ENCODE results near the gene SLC6A5.
"Not testable (repeated sequence)": the region's sequence is repeated elsewhere in the genome, so short reads cannot be mapped to it uniquely, and the experiment has no call there.

The SLC6A5 gene

GRCh38 chr11:20599221-20600019 is at the start of gene SLC6A5:
TSS of gene SLC6A5 (plus strand) at chr11:20599608. CDS start at chr11:20599673, 65 bp downstream.
- DNase-seq = peak; percentile 75

DNA sequence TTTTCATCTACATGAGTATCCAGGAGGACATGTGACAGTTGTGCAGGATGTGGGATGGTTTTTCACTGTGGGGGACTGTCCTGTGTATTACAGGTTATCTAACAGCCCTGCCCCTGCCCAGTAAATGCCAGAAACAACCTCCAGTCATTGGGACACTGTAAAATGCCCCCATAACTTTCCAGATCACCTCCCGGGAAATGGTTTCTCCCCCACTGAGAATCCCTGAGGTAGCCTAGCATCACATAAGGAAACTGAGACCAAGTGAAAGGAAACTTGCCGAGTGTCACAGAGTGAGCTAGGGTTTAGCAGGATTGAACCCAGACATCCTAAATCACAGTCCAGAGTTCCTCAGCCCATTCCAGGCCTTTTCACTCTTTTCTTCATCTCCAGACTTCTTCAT is 48.3 kb upstream of the SLC6A5 start:
- DNase-seq = no peak

- no peak for DNase-seq
These were observed 43.6 kb upstream of the SLC6A5 start for GRCh38 chr11:20555783-20556182.

GRCh38 chr11:20556396-20556795 is 43.0 kb upstream of the SLC6A5 start:
- DNase-seq = not testable (repeated sequence)

- no peak for DNase-seq
These were observed 40.7 kb upstream of the SLC6A5 start for GRCh38 chr11:20558741-20559140.

DNA sequence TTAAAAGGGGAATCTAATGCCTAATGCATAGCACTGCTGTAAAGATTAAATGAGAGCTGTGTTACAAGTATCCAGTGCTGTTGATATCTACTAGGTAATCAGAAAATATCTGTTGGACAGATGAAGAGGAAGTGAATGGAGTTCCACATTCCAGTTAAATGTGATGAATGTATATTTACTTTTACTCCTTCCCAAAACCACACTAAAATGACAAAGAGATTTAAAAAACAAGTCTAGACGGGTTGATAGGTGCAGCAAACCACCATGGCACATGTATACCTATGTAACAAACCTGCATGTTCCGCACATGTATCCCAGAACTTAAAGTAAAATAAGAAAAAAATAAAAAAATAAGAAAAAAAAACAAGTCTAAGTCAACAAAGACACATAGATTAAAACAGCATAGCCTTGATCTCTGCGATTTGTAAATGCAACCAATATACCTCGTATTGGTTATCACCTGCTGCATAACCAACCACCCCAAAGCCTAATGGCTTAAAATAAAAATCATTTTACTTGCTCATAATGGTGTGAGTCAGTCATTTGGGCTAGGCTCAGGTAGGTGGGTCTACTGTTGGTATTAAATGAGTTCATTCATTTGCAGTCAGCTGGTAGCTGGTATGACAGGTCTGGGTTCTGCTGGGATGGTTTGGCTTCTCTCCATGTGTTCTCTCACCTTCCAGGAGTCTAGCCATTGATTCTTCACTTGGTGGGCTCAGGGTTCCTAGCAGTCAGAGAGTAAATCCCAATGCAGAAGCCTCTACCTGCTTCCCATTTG is 39.7 kb upstream of the SLC6A5 start:
- no peak for DNase-seq

DNA sequence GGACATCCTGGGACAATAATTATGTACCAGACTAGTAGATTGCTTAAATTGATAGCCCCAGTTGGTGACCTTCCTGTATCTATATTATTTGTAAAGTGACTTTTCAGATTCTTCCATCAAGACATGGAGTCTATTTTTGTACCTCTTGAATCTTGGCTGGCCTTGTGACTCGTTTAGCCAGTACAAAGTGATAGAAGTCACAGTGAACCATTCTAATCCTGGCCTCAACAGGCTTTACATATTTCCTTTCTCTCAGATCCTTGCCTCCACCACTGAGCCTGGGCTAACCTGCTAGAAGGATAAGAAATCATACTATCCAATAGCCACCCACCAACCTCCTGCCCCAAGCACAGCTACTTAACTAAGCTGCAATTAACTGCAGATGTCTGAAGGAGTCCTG is 37.5 kb upstream of the SLC6A5 start:
- no peak for DNase-seq

- DNase-seq = no peak
These were observed 35.5 kb upstream of the SLC6A5 start for GRCh38 chr11:20563866-20564265.

DNA sequence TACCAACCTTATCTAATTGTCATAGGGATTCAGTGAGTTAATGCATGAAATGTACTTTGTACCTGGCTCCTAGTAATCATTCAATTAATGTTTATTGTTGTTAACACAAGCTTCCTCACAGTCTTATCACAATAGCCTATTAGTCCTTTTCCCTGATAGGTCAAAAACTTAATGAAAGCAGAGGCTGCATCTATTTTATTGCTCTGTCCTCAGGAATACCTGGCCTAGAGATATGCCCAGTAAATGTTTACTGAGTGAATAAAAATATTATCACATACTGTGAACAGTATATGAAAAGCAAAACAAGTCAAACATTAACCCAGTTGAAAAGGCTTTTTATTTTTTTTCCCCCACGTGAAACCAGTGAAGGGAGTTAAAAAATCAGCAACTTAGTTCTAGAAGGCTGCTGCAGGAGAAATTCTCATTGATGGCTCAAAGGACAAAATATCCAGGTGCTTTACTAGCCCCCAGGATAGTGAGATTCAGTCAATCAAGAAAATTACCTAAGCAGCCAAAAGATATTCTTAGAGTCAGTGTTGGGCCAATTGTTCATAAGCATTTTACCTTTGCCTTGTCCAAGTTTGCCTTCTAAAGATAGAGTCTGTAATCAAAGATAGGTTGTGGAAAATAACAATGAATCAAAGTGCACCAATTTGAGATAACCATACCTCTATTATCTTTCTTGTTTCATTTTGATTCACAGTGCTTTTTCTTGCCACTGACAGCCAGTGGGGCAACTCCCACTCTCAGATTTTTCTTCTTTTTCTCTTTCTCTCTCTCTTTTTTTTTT is 34.4 kb upstream of the SLC6A5 start:
- no peak for DNase-seq

DNA sequence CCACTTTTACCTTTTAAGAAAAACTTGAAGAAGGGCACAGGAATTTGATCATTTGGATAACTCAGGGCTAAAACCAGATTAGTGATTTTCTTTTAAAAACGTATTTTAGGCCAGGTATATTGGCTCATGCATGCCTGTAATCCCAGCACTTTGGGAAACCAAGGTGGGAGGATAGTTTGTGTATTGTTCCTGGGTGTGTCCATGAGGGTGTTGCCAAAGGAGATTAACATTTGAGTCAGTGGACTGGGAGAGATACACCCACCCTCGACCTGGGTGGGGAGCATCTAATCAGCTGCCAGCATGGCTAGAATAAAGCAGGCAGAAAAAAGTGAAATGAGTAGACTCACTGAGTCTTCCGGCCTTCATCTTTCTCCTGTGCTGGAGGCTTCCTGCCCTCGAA is 33.3 kb upstream of the SLC6A5 start:
- DNase-seq = not testable (repeated sequence)

DNA sequence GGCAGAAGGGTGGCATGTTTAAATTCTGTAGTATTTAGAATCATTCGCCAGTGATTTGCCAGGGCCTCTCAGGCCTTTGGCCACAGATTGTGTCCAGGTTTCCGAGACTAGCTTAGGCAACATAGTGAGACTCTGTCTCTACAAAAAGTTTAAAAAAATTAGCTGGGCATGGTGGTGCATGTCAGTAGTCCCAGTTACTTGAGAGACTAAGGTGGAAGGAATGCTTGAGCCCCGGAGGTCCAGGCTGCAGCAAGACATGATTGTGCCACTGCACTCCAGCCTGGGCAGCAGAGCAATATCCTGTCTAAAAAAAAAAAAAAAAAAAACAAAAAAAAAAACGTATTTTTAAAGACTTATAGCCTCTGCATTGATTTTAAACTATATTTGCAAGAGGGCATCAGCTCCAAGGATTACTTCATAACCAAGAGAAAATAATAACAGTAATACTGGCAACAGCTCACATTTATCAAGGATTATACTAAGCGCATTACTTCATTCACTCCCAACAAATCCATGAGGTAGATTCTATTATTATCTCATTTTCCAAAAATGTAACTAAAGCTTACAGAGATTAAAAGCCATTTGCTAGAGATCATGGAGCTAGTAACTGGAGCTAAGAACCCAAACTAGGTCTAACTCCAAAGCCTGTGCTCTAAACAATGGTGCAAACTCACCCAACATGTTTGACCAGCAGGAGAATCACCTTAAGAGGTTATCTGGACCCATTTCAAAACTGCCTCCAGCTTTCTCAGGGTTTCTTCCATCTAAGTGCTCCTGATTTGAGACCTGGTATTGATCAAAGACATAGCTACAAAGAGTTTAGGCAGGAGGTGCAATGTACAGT is 32.6 kb upstream of the SLC6A5 start:
- DNase-seq = no peak

- DNase-seq = not testable (repeated sequence)
These were observed 19.7 kb upstream of the SLC6A5 start for GRCh38 chr11:20579725-20580124.

- DNase-seq = no peak
These were observed 16.2 kb upstream of the SLC6A5 start for GRCh38 chr11:20583201-20583600.

DNA sequence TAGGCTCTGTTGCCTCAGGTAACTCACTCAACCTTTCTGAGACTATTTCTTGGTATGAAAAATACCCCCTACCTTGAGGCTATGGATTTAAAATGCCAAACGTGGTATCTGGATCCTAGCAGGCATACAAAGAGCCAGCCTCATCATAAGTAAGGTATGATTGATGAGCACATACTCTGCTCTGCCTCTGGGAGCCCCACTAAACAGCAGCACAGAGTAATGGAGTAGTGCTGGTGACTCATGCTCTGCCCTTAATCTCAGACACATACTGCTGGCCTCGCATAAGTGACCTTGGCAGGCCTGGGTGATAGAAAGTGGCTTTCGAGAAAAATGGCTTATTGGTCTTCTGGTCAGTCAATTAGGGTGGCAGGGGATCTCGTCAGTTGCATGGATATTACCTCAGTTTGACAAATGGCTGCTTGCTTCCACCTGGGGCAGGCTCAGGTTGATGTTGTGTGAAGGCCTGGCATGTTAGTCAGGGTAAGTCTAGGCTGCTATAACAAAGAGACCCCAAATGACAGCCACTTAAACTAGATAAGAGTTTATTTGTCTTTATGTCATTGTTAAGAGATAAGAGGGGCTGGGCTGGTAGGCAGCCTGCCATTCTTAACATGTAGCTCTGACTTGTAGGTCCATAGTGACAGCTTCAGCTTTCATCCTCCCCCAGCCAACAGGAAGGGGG is 15.2 kb upstream of the SLC6A5 start:
- DNase-seq = no peak

DNA sequence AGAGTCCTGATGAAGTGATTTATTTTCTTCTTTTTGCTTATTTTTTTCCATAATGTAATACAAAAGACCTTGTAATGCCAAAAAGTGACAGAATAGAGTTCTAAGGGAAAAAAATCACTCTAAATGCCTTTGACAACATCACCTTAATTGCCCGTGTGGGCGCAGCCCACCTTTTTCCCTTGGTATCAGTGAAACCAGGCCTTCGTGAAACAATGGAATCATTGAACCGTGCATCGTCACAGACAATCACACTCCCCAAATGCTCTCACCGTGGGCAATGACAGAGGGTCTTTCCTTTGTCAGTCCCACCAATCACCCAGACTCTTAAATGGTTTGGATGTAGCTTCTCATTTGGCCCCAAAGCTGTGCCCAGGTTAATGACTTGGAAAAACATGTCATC is 9.6 kb upstream of the SLC6A5 start:
- no peak for DNase-seq

DNA sequence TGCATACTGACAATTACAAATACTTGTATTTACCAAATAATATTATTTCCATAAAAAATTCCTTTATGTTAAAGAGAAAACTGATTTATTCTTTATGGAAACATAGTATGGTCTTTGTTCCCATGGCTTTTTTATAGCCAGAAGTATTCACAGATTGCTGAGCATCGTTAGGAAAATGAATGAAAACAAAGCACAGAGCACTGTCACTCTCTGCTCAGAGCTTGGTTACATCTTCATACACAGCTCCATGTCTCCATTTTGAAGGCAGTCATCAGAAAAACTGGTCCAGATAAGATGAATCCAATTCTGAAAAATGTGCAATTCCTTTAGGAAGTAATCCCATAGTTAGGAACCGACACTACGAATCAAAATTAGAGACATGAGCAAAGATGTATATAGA is 9.0 kb upstream of the SLC6A5 start:
- no peak for DNase-seq

DNA sequence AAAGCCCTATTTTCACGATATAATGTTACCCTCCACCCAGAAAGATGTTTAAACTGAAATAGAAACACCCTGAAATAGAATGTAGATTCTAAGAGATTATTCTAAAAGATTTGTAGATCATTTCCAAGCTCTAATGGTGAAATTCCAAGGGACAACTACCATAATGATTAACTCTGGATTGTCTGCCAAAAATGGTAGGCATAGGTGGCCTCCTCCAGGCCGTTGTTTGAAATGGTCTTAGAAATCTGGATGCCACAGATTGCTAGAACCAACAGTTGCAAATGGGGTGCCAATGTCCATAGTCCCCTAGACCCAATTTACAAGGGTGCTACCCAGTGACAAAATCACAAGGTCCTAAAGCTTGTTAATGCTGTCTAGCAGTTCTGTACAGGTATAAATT is 6.7 kb upstream of the SLC6A5 start:
- no peak for DNase-seq

DNA sequence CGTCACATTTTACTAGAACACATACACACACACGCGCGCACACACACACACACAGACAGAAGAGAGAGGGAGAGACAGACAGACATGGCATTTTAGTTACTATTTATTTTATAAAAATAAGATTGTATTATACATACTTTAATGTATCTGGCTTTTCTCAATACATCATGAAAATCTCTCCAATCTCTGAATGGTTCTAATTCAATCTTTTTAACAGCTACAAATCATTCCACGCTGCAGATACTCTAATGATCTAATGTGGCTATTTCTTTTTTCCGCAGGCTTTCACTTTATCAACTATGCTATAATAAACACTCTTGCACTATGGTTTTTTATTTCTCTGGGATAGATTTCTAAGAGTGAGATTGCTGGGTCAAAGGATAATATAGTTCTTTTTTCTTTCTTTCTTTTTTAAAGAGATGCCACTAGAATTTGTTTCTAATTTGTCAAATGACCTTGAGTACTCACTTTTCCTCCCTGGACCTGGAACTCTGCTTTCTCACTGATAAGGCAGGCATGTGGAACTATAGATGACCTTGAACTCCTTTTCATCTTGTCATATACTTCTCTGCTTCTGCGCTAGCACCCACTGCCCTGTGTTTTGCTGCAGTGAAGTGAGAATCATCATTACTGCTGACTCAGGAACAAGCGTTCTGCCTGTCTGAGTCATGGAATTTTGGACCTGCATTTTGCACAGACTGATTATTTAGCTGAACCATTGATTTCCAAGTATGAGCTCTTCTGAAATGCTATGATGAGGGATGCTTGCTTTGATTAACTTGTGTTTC is 4.9 kb upstream of the SLC6A5 start:
- no peak for DNase-seq

DNA sequence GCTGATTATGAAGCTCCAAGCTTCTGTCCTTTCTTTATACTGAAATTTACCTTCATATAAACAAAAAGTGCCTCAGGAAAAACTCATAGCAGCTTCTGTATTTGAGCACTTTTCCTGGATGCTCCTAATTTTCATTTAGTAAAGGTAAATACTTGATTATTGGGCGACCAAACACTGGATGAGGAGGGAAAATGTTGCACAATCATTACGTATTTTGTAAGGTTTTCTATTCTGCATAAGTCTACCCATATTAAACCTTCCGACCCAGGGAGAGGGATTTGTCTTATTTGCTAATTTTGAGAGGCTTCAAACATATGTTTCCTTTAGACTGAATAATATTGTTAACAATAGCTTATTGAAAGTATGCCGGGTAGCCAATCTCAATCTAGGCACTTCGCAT is 4.3 kb upstream of the SLC6A5 start:
- DNase-seq = no peak

DNA sequence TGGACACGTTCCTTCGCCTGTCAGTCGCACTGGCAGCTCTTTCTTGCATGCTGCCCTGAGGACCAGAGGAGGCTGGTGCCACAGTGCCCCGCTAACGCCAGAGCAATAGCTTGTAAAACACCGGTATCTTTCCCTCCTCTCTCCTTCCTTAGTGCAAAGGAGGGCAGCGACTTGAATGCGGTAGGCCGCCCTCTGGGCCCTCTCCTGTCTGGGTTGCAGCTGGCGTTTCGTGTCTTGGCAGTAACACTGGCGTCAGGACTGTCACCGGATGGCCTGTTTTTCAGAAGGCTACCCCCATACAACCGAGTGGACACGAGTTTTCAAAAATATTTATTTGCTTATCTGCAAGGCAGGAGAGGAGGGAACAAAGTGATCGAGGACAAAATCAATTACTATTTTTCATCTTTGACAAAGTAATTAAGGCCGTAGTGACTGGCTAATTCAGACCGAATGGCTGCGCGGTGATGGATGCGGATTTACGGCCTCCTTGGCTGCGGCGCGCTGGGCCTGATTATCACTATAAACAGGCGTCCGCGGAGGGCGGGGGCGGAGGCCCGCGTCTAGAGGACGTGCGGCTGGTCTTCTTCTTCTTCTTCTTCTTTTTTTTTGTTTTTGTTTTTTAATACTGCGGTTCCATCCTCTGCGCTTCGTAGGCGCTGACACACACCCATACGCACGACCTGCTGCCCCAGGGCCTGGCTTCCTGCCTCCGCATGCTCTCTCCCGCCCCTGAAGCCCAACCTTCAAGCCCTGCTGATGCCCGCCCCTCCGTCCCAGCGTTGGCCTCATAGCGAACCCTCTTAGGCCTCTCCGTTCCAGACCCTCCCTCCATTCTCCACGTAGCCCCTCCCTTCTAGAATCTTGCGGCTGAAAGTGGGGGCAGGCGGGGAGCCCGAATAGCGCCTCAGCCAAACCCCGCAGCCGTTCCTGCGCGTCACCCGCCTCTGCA is 2.9 kb upstream of the SLC6A5 start:
- DNase-seq = no peak

Measured in right forelimb (tissue), 1 donor.